Thyroid gland (tissue), 4 donors: ENCODE results near the gene MOGAT3. TPM values are rescaled to one million over a fixed set of nuclear protein-coding genes. Genes with fewer than 3 reads are reported as not detected.

Experiments used
- DNase-seq, 2 donors: peaks; one replicate each; pipeline ENCODE4 v3.0.0-alpha.2; 2019
- H3K27ac ChIP-seq, 3 donors: fragments of 200-600 bp; sonication (generic); 1 replicate in 2 of 3; 2 replicates in 1 of 3; pipeline ENCODE4 v1.5.1; 2016 to 2019; ENCODE audit warnings: mild to moderate bottlenecking in 1 of 3, moderate library complexity in 1 of 3
- H3K27me3 ChIP-seq: fragments of 200-600 bp; sonication (generic); one replicate; pipeline ENCODE4 v1.5.1; 2019
- H3K36me3 ChIP-seq, 2 donors: fragments of 200-600 bp; sonication (generic); one replicate each; pipeline ENCODE4 v1.5.1; 2016 to 2019
- H3K4me1 ChIP-seq, 2 donors: fragments of 200-600 bp; sonication (generic); one replicate each; pipeline ENCODE4 v1.5.1; 2017 to 2019
- H3K4me3 ChIP-seq, 3 donors: fragments of 200-600 bp; sonication (generic); replicated peaks in 1 of 3; 1 replicate in 2 of 3; 2 replicates in 1 of 3; pipeline ENCODE4 v1.5.1; 2016; ENCODE audit warnings: mild to moderate bottlenecking in 1 of 3
- H3K9me3 ChIP-seq: fragments of 200-600 bp; sonication (generic); one replicate; pipeline ENCODE4 v1.5.1; 2017
- POLR2A ChIP-seq, 2 donors: fragments of 450-650 bp; IDR thresholded peaks; one replicate each; pipeline ENCODE4 v1.6.1; 2017; ENCODE audit warnings: antibody characterized with exemption in 2 of 2, mild to moderate bottlenecking in 2 of 2, moderate library complexity in 1 of 2
- WGBS, 2 donors: methylation state at CpG; one replicate each; pipeline ENCODE4 v1.1.5; 2017; 5-methylcytosine and 5-hydroxymethylcytosine counted together
- intact Hi-C: fragments of 100-400 bp; cut with DNase I; formaldehyde crosslinking; loops from one replicate; pipeline ENCODE4 v1.15.1; 2023
- total RNA-seq, 4 donors: library from RNA; depleted of rRNA; stranded (reverse); fragments of >200 nt; gene quantifications; one replicate each; pipeline ENCODE4 v1.2.3, GENCODE V29; 2016
- TF ChIP-seq, protein P1 (sequence below), 6 experiments: fragments of 200-600 bp in 3 of 6; fragments of 450-650 bp in 3 of 6; sonication (generic) in 3 of 6; IDR thresholded peaks; one replicate each; pipeline ENCODE4 v1.5.1; 2016 to 2019; ENCODE audit warnings: antibody characterized with exemption in 6 of 6, mild to moderate bottlenecking in 2 of 6, inconsistent platforms in 1 of 6, moderate library complexity in 1 of 6

MOGAT3 gene
- total RNA-seq, 4 donors from 2014 or later: not detected

DNA sequence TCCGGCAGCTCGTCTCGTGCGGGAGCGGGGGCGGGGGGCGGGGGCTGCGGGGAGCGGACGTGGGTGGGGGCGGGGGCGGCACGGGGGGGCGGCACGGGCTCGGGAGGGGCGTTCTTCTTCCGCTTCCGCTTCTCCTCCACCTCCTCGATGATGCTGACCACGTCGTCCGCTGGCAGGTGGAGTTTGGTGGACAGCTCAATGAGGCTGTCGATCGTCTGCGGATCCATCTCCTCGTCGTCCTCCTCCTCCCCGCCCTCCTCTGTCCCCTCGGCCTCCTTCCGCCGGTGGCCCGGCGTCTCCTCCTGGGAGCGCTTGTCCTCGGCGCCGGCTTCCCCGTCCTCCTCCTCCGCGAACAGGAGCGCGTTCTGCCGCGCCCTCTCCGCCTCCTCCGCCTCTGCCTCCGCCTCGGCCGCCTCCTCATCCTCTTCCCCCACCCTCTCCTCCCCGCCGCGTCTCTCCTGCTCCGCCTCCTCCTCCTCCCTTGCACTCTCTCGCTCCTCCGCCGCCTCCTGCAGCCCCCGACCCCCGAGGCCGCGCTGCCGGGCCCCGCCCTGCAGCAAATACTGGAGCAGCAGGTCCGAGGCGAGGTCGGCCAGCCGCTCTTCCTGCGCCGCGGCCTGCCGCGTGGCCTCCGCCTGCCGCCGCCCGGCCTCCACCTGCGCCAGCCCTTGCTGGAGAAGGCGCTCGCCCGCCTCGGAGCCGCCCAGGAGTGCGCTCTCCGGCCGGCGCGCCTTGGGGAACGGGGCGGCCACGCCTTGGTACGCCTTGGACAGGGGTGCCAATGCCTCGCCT is 37.4 kb downstream of the MOGAT3 start:
- Histone ChIP-seq H3K4me1 (peaks cover 23 to 38% of the 10 kb centered on the region in 2 donors), H3K9me3 (no peaks in the 10 kb centered on the region), H3K27ac (no peak overlapping the region), H3K4me3 (peak overlapping the region in 1 of 3 donors; percentile 17), H3K36me3 (peaks cover 10 to 15% of the 10 kb centered on the region in 2 donors), H3K27me3 (peaks cover 26% of the 10 kb centered on the region)
- intact Hi-C loops: loop anchor here (10.0 kb wide), 1 partner anchor 269 kb away; the partner anchor contains the start of gene ACHE
- WGBS, 2 donors: 1 to 2% methylated on average over 31 to 41 of the region's 92 CpGs
- DNase-seq: no peak
- TF ChIP-seq, protein P1, sequence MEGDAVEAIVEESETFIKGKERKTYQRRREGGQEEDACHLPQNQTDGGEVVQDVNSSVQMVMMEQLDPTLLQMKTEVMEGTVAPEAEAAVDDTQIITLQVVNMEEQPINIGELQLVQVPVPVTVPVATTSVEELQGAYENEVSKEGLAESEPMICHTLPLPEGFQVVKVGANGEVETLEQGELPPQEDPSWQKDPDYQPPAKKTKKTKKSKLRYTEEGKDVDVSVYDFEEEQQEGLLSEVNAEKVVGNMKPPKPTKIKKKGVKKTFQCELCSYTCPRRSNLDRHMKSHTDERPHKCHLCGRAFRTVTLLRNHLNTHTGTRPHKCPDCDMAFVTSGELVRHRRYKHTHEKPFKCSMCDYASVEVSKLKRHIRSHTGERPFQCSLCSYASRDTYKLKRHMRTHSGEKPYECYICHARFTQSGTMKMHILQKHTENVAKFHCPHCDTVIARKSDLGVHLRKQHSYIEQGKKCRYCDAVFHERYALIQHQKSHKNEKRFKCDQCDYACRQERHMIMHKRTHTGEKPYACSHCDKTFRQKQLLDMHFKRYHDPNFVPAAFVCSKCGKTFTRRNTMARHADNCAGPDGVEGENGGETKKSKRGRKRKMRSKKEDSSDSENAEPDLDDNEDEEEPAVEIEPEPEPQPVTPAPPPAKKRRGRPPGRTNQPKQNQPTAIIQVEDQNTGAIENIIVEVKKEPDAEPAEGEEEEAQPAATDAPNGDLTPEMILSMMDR (IDR thresholded peaks at IDR 0.05): no peak
- no peak for TF ChIP-seq POLR2A (IDR thresholded peaks at IDR 0.05)

DNA sequence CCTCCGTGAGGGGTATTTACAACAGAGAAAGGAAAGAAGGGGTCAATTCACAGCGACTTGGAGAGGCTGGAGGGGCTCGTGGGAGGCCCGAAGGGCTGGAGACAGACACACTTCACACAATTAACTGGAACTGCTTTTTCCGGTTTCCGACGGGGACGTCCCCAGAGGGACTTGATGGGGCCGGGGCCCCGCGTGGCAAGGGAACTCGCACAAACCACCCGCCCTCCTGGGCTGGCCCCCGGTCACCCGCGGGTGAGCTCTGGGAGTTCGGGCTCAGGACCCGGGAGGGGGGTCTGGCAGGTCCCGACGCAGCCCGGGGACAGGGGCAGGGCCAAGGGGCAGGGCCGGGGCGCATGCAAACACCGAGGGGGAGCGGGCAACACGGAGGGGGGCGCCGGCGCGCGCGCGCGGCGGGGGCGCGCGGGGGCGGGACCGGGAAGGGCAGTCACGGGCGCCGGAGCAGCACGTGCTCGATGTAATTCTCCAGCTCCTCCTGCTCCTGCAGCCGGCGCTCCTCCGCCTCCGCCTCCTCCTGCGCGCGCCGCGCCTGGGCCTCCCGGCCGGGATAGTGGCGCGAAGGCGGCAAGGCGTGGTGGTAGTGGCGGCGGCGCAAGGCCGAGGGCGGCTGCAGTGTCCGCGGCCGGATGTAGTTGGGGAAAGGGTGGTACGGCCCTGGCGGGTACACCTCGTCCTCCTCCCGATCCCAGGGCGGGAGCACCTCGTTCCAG is 38.1 kb downstream of the MOGAT3 start:
- peaks cover 23 to 38% of the 10 kb centered on the region in 2 donors for H3K4me1 ChIP-seq
- peaks cover 26% of the 10 kb centered on the region for H3K27me3 ChIP-seq
- peak; percentile 15 to 18 for DNase-seq
- peaks cover 14 to 15% of the 10 kb centered on the region in 2 donors for H3K36me3 ChIP-seq
- peak overlapping the region in 1 of 3 donors; percentile 17 for H3K4me3 ChIP-seq
- WGBS, 2 donors: 6 to 9% methylated on average over 9 to 21 of the region's 74 CpGs
- no peak overlapping the region for H3K27ac ChIP-seq
- intact Hi-C loops: loop anchor here (10.0 kb wide), 1 partner anchor 268 kb away; the partner anchor contains the start of gene ACHE
- no peak for TF ChIP-seq POLR2A (IDR thresholded peaks at IDR 0.05)
- no peaks in the 10 kb centered on the region for H3K9me3 ChIP-seq

DNA sequence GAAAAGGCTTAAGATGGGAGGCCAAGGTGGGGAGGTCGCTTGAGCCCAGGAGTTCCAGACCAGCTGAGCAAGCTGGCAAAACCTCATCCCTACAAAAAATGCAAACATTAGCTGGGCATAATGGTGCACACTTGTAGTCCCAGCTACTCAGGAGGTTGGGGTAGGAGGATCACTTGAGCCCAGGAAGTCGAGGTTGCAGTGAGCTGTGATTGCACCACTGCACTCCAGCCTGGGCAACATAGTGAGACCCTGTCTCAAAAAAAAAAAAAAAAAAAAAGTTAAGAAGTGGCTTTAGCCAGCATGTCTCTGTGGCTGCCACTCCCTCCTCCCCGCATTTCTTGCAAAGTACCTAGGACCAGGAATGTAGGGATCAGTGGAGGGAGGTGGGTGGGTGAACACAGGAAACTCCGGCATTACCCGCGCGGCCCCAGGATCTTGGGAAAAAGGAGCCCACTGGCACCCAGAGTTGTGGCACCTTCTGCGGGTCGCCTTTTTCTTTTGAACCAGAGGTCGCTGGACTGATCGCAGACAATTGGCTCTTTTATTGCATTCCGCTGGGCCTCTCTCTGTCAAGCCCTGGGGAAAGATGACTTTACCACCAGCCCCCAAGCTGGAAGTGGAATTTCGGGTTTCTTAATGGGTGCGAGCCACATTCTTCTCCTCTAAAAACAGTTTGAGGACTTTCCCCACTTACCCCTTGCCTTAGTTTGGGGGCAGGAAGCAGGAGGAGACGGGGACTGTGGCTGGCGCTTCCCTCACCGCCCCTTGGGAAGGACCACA is 39.0 kb downstream of the MOGAT3 start:
- 81 to 83% methylated on average over 17 of the region's 17 CpGs for WGBS, 2 donors
- H3K36me3 ChIP-seq: peaks cover 14 to 15% of the 10 kb centered on the region in 2 donors
- no peaks in the 10 kb centered on the region for H3K9me3 ChIP-seq
- no peak for DNase-seq
- TF ChIP-seq, protein P1 (IDR thresholded peaks at IDR 0.05): no peak
- TF ChIP-seq POLR2A (IDR thresholded peaks at IDR 0.05): no peak
- intact Hi-C loops: loop anchor here (10.0 kb wide), 1 partner anchor 267 kb away; the partner anchor contains the start of gene ACHE
- peaks cover 26% of the 10 kb centered on the region for H3K27me3 ChIP-seq
- no peak overlapping the region for H3K4me3 ChIP-seq
- H3K4me1 ChIP-seq: peaks cover 23 to 38% of the 10 kb centered on the region in 2 donors
- no peak overlapping the region for H3K27ac ChIP-seq

GRCh38 chr7:101160910-101161309 is 39.9 kb downstream of the MOGAT3 start:
- no peak for DNase-seq
- peaks cover 14 to 15% of the 10 kb centered on the region in 2 donors for H3K36me3 ChIP-seq
- no peak overlapping the region for H3K4me3 ChIP-seq
- intact Hi-C loops: loop anchor here (10.0 kb wide), 1 partner anchor 266 kb away; the partner anchor contains the start of gene ACHE
- peaks cover 23 to 37% of the 10 kb centered on the region in 2 donors for H3K4me1 ChIP-seq
- no peak overlapping the region for H3K27ac ChIP-seq
- peaks cover 22% of the 10 kb centered on the region for H3K27me3 ChIP-seq
- TF ChIP-seq, protein P1 (IDR thresholded peaks at IDR 0.05): no peak
- no peak for TF ChIP-seq POLR2A (IDR thresholded peaks at IDR 0.05)
- no peaks in the 10 kb centered on the region for H3K9me3 ChIP-seq
